Tibial nerve (tissue), 4 donors: Measurements from ENCODE around the gene CCR4. TPM values are rescaled to one million over a fixed set of nuclear protein-coding genes. Genes with fewer than 3 reads are reported as not detected.
"Not testable (repeated sequence)": the region's sequence is repeated elsewhere in the genome, so short reads cannot be mapped to it uniquely, and the experiment has no call there.

Source experiments
- DNase-seq, 2 donors: peaks; one replicate each; pipeline ENCODE4 v3.0.0-alpha.2; 2019; ENCODE audit warnings: low spot score in 2 of 2
- H3K27ac ChIP-seq, 4 donors: fragments of 200-600 bp; sonication (generic) in 3 of 4; one replicate each; pipeline ENCODE4 v1.5.1; 2017 to 2019; ENCODE audit warnings: mild to moderate bottlenecking in 1 of 4
- H3K27me3 ChIP-seq, 2 donors: fragments of 200-600 bp; sonication (generic) in 1 of 2; one replicate each; pipeline versions ENCODE4 v1.5.1 to v1.6.0; 2017 to 2019
- H3K36me3 ChIP-seq, 3 donors: fragments of 200-600 bp; sonication (generic); one replicate each; pipeline ENCODE4 v1.5.1; 2018 to 2019
- H3K4me1 ChIP-seq, 4 donors: fragments of 200-600 bp; sonication (generic) in 3 of 4; one replicate each; pipeline ENCODE4 v1.5.1; 2017 to 2019
- H3K4me3 ChIP-seq, 4 donors: fragments of 200-600 bp; sonication (generic) in 3 of 4; one replicate each; pipeline ENCODE4 v1.5.1; 2017 to 2019; ENCODE audit warnings: mild to moderate bottlenecking in 1 of 4, moderate library complexity in 1 of 4
- H3K9me3 ChIP-seq, 4 donors: fragments of 200-600 bp; sonication (generic) in 3 of 4; one replicate each; pipeline ENCODE4 v1.5.1; 2017 to 2019
- CTCF ChIP-seq, 5 experiments: fragments of 200-600 bp in 3 of 5; fragments of 450-650 bp in 2 of 5; sonication (generic) in 3 of 5; IDR thresholded peaks; one replicate each; pipeline ENCODE4 v1.5.1; 2016 to 2019; ENCODE audit warnings: antibody characterized with exemption in 5 of 5, mild to moderate bottlenecking in 3 of 5, moderate library complexity in 2 of 5
- EP300 ChIP-seq, 2 donors: sonication (generic); formaldehyde crosslinking; IDR thresholded peaks; one replicate each; pipeline ENCODE4 v1.6.1; 2017; ENCODE audit warnings: antibody characterized with exemption in 2 of 2, mild to moderate bottlenecking in 1 of 2
- POLR2A ChIP-seq, 2 donors: fragments of 450-650 bp; IDR thresholded peaks; one replicate each; pipeline ENCODE4 v1.6.1; 2017; ENCODE audit warnings: antibody characterized with exemption in 2 of 2, mild to moderate bottlenecking in 2 of 2, moderate library complexity in 2 of 2
- WGBS, 2 donors: methylation state at CpG; one replicate each; pipeline ENCODE4 v1.1.5; 2018; 5-methylcytosine and 5-hydroxymethylcytosine counted together
- total RNA-seq, 4 donors: library from RNA; depleted of rRNA; stranded (reverse); fragments of >200 nt; gene quantifications; one replicate each; pipeline ENCODE4 v1.1.0, GENCODE V29; 2016

Gene CCR4
- total RNA-seq, 4 donors from 2014 or later = 0.21 to 0.30 TPM; not detected in 2

DNA sequence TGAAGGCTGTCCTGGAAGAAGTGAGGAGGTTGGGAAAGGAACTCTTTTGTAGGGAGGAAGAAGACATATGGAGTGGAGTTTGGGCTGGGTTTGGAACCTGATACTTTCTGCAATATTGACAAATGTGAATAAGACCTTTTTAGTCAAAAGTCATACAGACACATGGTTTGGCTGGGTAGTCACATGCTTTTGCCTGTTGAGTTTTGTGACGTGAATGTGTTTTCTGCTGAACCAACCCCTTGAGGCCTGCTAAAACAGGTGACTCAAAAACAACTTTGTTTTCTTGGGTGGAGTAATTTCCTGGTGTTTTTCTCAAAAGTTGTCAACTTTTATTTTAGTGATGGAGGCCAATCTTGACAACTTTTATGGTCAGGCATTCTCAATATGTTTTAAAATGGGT is 39.4 kb upstream of the CCR4 start:
- Histone ChIP-seq H3K27me3 (no peaks in the 10 kb centered on the region), H3K9me3 (peaks cover 0 to 6% (median 0%) of the 10 kb centered on the region in 4 donors), H3K4me1 (peaks cover 0 to 5% (median 0%) of the 10 kb centered on the region in 4 donors), H3K36me3 (no peaks in the 10 kb centered on the region), H3K4me3 (no peak overlapping the region), H3K27ac (no peak overlapping the region)
- WGBS, 2 donors = 83 to 88% methylated on average over 1 of the region's 1 CpG
- DNase-seq = no peak
- TF ChIP-seq EP300 (IDR thresholded peaks at IDR 0.05) = no peak
- no peak for TF ChIP-seq POLR2A (IDR thresholded peaks at IDR 0.05)
- TF ChIP-seq CTCF (IDR thresholded peaks at IDR 0.05) = no peak

DNA sequence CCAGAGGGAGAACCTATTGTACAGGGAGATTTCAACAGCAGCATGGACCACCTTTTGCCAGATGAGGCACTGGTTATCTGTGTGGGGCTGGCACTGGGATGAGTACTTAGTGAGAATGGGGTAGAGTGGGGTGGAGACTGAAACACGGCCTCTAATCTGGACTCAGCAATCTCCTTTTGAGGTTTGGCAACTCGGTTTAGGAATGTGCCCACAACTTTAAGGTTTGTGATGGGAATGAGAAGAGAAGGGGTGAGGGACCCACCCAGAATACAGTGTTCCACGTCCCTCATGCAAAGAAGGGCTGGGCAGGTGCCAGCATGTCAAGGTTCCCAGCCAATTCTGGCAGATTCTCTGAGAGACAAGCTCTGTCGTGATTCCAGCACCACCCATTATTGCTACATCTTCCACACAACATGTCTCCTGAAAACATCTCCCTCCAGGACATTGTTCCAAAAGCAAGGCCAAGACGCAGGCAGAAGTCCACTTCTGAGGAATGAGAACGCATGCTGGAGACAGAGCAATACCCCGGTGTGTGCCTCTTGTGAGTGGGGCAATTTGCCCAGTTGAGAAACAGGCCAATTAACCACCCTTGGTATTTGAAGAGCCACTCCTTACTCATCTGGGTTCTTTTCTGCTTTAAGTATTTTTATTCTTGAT is 37.5 kb upstream of the CCR4 start:
- Histone ChIP-seq H3K4me3 (no peak overlapping the region), H3K27ac (peak overlapping the region in 2 of 4 donors; percentile 66 to 72), H3K9me3 (peaks cover 0 to 16% (median 0%) of the 10 kb centered on the region in 4 donors), H3K27me3 (no peaks in the 10 kb centered on the region), H3K4me1 (peaks cover 0 to 5% (median 0%) of the 10 kb centered on the region in 4 donors), H3K36me3 (no peaks in the 10 kb centered on the region)
- WGBS, 2 donors = 51 to 60% methylated on average over 7 of the region's 7 CpGs
- peak; percentile 40 to 90 for TF ChIP-seq EP300 (IDR thresholded peaks at IDR 0.05)
- TF ChIP-seq POLR2A (IDR thresholded peaks at IDR 0.05) = no peak
- DNase-seq = peak; percentile 69 to 89

GRCh38 chr3:32919920-32920319 is 31.5 kb upstream of the CCR4 start:
- no peak for DNase-seq
- 92 to 94% methylated on average over 2 of the region's 2 CpGs for WGBS, 2 donors
- H3K4me1 ChIP-seq = peaks cover 0 to 1% (median 0%) of the 10 kb centered on the region in 4 donors
- no peak overlapping the region for H3K4me3 ChIP-seq
- no peak overlapping the region for H3K27ac ChIP-seq
- no peaks in the 10 kb centered on the region for H3K27me3 ChIP-seq
- TF ChIP-seq EP300 (IDR thresholded peaks at IDR 0.05) (no peak), POLR2A (IDR thresholded peaks at IDR 0.05) (no peak)
- H3K9me3 ChIP-seq = peaks cover 0 to 16% (median 0%) of the 10 kb centered on the region in 4 donors
- no peaks in the 10 kb centered on the region for H3K36me3 ChIP-seq

DNA sequence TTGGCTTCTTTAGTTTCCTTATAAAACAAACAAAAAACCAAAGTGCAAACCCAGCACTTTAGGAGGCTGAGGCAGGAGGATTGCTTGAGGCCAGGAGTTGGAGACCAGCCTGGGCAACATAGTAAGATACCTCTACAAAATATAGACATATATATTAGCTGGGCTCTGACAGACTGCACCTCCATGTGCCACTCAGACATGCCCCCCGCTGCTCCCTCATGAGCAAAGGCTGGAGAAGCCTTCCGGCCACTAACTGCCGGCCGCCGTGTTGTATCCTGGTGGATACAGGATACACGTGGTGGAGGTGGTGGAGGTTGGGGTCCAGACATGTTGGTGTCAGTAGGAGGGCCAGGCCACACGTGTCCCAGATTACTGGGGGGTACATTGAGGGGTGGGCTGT is 29.4 kb upstream of the CCR4 start:
- no peak overlapping the region for H3K27ac ChIP-seq
- H3K36me3 ChIP-seq = no peaks in the 10 kb centered on the region
- H3K4me3 ChIP-seq = no peak overlapping the region
- no peak for TF ChIP-seq CTCF (IDR thresholded peaks at IDR 0.05)
- no peak for TF ChIP-seq EP300 (IDR thresholded peaks at IDR 0.05)
- TF ChIP-seq POLR2A (IDR thresholded peaks at IDR 0.05) = no peak
- H3K27me3 ChIP-seq = no peaks in the 10 kb centered on the region
- DNase-seq = no peak
- no peaks in the 10 kb centered on the region for H3K4me1 ChIP-seq
- peaks cover 0 to 10% (median 0%) of the 10 kb centered on the region in 4 donors for H3K9me3 ChIP-seq
- WGBS, 2 donors = 79 to 88% methylated on average over 7 of the region's 7 CpGs

GRCh38 chr3:32930161-32930560 is 21.3 kb upstream of the CCR4 start:
- Histone ChIP-seq H3K4me3 (no peak overlapping the region), H3K27ac (no peak overlapping the region), H3K27me3 (no peaks in the 10 kb centered on the region), H3K4me1 (no peaks in the 10 kb centered on the region), H3K36me3 (no peaks in the 10 kb centered on the region), H3K9me3 (no peaks in the 10 kb centered on the region)
- WGBS, 2 donors = 94% methylated on average over 3 of the region's 3 CpGs
- DNase-seq = no peak
- TF ChIP-seq CTCF (IDR thresholded peaks at IDR 0.05) = no peak
- TF ChIP-seq EP300 (IDR thresholded peaks at IDR 0.05) = no peak
- no peak for TF ChIP-seq POLR2A (IDR thresholded peaks at IDR 0.05)

DNA sequence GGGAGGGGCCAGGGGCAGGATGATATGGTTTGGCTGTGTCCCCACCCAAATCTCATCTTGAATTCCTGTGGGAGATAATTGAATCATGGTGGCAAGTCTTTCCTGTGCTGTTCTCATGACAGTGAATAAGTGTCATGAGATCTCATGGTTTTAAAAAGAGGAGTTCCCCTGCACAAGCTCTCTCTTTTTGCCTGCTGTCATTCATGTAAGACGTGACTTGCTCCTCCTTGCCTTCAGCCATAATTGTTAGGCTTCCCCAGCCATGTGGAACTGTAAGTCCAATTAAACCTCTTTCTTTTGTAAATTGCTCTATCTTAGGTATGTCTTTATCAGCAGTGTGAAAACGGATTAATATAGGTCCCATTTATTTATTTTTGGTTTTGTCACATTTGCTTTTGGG is 20.2 kb upstream of the CCR4 start:
- H3K27ac ChIP-seq, DNase-seq, H3K4me3 ChIP-seq, H3K9me3 ChIP-seq, H3K27me3 ChIP-seq, H3K4me1 ChIP-seq, H3K36me3 ChIP-seq: not testable (repeated sequence)
- 79 to 86% methylated on average over 2 of the region's 2 CpGs for WGBS, 2 donors
